Hematopoietic multipotent progenitor cell treated with erythropoietin and hydrocortisone succinate and interleukin-3 and kit ligand, for 17 days (in vitro differentiated cells): ENCODE results near the gene WDR17.

Experiments
- DNase-seq: peaks from one replicate; pipeline ENCODE4 v3.0.0-alpha.2; 2015; ENCODE audit warnings: low spot score

WDR17 gene

GRCh38 chr4:176099314-176099713 lies 33.7 kb downstream of the WDR17 start:
- no peak for DNase-seq

- no peak for DNase-seq
Measured at GRCh38 chr4:176102414-176103063, 36.9 kb downstream of the WDR17 start.

- no peak for DNase-seq
Measured at GRCh38 chr4:176107695-176108094, 42.1 kb downstream of the WDR17 start.

- DNase-seq = no peak
Measured at GRCh38 chr4:176123710-176124407, 58.2 kb downstream of the WDR17 start.

- no peak for DNase-seq
Measured at GRCh38 chr4:176125063-176125462, 59.4 kb downstream of the WDR17 start.

- no peak for DNase-seq
Measured at GRCh38 chr4:176134670-176135069, 69.0 kb downstream of the WDR17 start.

- no peak for DNase-seq
Measured at GRCh38 chr4:176137631-176138030, 72.0 kb downstream of the WDR17 start.

- no peak for DNase-seq
Measured at GRCh38 chr4:176139518-176139917, 73.9 kb downstream of the WDR17 start.

- no peak for DNase-seq
Measured at GRCh38 chr4:176142253-176142652, 76.6 kb downstream of the WDR17 start.

- DNase-seq = no peak
Measured at GRCh38 chr4:176149680-176150355, 84.2 kb downstream of the WDR17 start.

GRCh38 chr4:176150356-176150682 lies 84.7 kb downstream of the WDR17 start:
- DNase-seq = no peak

- no peak for DNase-seq
Measured at GRCh38 chr4:176150704-176151103, 85.1 kb downstream of the WDR17 start.

- DNase-seq = no peak
Measured at GRCh38 chr4:176153124-176153523, 87.5 kb downstream of the WDR17 start.

- no peak for DNase-seq
Measured at GRCh38 chr4:176156656-176157055, 91.0 kb downstream of the WDR17 start.

- DNase-seq = no peak
Measured at GRCh38 chr4:176163041-176163440, 97.4 kb downstream of the WDR17 start.

GRCh38 chr4:176185051-176185450 lies 119.4 kb downstream of the WDR17 start:
- no peak for DNase-seq

GRCh38 chr4:176186067-176186466 lies 120.4 kb downstream of the WDR17 start:
- no peak for DNase-seq

GRCh38 chr4:176186671-176187395 lies 121.2 kb downstream of the WDR17 start:
- no peak for DNase-seq

- no peak for DNase-seq
Measured at GRCh38 chr4:176187624-176188023, 122.0 kb downstream of the WDR17 start.

- no peak for DNase-seq
Measured at GRCh38 chr4:176188654-176189053, 123.0 kb downstream of the WDR17 start.

GRCh38 chr4:176189891-176190795 lies 124.5 kb downstream of the WDR17 start:
- DNase-seq = no peak

- no peak for DNase-seq
Measured at GRCh38 chr4:176191974-176192373, 126.3 kb downstream of the WDR17 start.
